Stimulated activated CD4-positive, alpha-beta T cell treated with anti-CD3 and anti-CD28 coated beads, Interleukin-15, amount 100 ng/mL, for 48 hours (primary cell): ENCODE data around the gene CPXM2.

Experiments
- DNase-seq, 2 donors: peaks; one replicate each; pipeline ENCODE4 v3.0.0-alpha.2; 2020; ENCODE audit warnings: low read depth in 2 of 2

The CPXM2 gene

GRCh38 chr10:123848564-123849457 lies 42.8 kb downstream of the CPXM2 start:
- DNase-seq, result no peak

GRCh38 chr10:123847686-123848432 lies 43.7 kb downstream of the CPXM2 start:
- no peak for DNase-seq

- DNase-seq, result no peak
These were observed 47.8 kb downstream of the CPXM2 start for GRCh38 chr10:123843835-123844234.

GRCh38 chr10:123842692-123843385 lies 48.8 kb downstream of the CPXM2 start:
- no peak for DNase-seq

GRCh38 chr10:123841560-123841959 lies 50.0 kb downstream of the CPXM2 start:
- DNase-seq, result no peak

- no peak for DNase-seq
These were observed 50.5 kb downstream of the CPXM2 start for GRCh38 chr10:123841115-123841514.

GRCh38 chr10:123840714-123841113 lies 50.9 kb downstream of the CPXM2 start:
- DNase-seq, result no peak

GRCh38 chr10:123838596-123839310 lies 52.9 kb downstream of the CPXM2 start:
- DNase-seq, result no peak

GRCh38 chr10:123837756-123838155 lies 53.9 kb downstream of the CPXM2 start:
- no peak for DNase-seq

GRCh38 chr10:123836418-123837145 lies 55.0 kb downstream of the CPXM2 start:
- DNase-seq, result no peak

- no peak for DNase-seq
These were observed 56.0 kb downstream of the CPXM2 start for GRCh38 chr10:123835575-123835974.

- DNase-seq, result no peak
These were observed 58.3 kb downstream of the CPXM2 start for GRCh38 chr10:123833170-123833850.

- no peak for DNase-seq
These were observed 60.3 kb downstream of the CPXM2 start for GRCh38 chr10:123831259-123831658.

- DNase-seq, result no peak
These were observed 70.5 kb downstream of the CPXM2 start for GRCh38 chr10:123821136-123821535.

GRCh38 chr10:123809632-123810031 lies 82.0 kb downstream of the CPXM2 start:
- no peak for DNase-seq

- DNase-seq, result no peak
These were observed 82.7 kb downstream of the CPXM2 start for GRCh38 chr10:123808906-123809305.

- no peak for DNase-seq
These were observed 83.3 kb downstream of the CPXM2 start for GRCh38 chr10:123808286-123808685.

GRCh38 chr10:123807444-123808035 lies 84.1 kb downstream of the CPXM2 start:
- no peak for DNase-seq

GRCh38 chr10:123804716-123805115 lies 86.9 kb downstream of the CPXM2 start:
- DNase-seq, result no peak

- DNase-seq, result no peak
These were observed 90.8 kb downstream of the CPXM2 start for GRCh38 chr10:123800821-123801220.
